ENCODE data around the gene H2AZ2.
"Not testable (repeated sequence)": the region's sequence is repeated elsewhere in the genome, so short reads cannot be mapped to it uniquely, and the experiment has no call there.

H2AZ2 gene

DNA sequence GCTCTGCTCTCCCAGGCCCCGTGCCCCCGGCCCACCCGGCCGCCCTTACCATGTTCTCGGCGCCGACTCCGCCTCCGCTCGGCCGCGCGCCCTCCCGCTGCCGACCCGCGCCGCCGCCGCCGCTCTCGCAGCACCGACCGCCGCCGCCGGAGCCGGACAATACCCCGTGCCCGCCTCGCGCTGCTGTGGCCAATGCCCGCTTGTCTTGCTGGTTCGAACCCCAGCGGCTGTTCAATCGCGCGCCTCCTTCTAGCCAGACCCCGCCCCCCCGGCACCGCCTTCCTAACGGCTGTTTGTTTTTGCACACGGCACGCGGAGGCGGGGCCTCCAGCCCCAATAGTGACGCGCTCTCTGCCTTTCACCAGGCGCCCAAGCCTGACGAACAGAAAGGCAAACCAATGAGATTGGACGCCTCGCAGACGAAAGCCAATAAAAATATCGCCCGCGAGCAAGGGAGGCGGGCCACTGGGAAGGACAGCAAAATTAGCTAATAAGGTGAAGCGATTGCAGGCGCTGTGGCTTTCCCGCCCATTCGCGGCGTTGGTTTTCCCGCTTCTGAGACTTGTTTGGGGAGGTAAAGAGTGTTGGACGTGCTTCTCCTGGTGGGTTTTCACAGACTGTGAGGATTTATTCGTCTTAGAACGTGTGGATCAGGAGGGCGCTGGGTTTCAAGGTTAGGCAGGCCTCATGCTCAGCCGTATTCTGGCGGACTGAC, at the start of gene H2AZ2:
Gene H2AZ2 (minus strand): TSS at position 168 of the 715 bp plus-strand sequence. CDS start 116 bp downstream, at position 52.
- peak; percentile 98 for DNase-seq

DNA sequence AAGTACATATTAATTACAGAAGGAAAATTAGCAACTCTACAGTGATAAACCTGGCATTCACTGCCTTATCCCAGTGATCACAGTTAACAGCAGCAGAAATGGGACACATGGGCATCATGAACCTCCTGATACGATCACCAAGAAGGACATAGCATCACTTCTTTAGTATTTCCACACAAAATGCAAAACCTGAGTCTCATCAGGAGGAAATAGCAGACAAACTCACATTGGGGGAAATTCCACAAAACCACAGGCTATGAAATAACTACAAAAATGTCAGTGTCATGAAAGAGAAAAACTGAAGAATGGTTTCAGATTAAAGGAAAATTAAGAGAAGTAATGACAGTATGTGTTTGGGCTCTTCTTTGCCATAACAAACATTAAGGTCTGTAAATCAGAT, 49.4 kb upstream of the H2AZ2 start:
- DNase-seq = no peak

DNA sequence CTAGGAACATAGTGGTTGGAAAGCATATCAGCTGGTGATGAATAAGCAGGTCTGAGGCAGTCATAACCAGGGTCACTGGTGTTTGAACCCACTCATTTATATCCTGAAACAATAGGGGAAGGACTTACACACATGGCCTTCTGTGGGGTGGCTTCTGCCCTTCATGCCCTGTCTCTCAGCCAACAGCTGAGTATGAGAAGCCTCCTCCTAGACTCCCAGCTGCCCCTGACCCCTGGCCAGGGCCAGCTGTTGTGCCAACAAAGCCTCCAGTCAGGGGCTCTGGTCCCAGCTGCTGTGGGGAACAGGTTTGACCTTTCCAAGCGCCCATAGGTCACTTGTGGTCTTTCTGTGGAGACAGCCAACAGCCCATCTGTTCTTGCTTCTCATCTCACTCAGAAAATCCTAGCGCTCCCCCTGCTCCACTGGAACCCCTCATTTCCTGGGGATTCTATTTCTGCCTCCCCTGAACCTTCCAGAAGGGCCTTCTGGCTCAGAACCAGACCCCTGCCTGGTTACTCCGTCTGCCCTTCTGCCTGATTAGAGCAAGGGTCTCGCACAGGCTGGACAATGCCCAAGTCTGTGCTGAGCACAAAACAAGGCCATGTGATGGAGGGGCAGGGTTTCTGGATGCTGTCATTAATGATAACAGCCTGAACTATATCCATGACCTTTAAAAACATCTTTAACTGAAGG, 47.1 kb upstream of the H2AZ2 start:
- DNase-seq = no peak

DNA sequence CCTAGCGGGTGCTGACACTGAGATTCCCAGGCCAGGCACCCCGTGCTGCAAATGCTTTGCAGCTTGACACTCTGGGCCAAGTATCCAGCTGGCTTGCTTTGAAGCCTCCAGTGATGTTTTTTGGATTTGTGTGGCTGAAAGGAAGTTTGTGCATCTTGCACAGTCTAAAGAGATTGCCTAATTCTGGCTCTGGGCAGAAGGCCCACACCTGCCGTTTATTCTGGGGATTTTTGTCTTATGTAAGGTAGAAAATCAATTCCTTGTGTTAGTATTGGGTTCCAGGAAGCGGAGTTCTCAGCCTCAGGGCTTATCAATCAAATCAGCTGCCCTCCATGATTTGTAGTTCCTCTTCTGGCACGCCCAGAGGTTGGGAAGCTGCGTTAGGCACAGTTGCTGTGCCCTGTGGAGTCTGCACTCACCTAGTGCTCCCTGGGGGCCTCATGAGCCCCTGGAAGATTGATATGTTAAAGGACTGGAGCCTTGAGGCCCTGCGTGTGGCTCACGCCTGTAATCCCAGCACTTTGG, 45.9 kb upstream of the H2AZ2 start:
- DNase-seq = no peak

DNA sequence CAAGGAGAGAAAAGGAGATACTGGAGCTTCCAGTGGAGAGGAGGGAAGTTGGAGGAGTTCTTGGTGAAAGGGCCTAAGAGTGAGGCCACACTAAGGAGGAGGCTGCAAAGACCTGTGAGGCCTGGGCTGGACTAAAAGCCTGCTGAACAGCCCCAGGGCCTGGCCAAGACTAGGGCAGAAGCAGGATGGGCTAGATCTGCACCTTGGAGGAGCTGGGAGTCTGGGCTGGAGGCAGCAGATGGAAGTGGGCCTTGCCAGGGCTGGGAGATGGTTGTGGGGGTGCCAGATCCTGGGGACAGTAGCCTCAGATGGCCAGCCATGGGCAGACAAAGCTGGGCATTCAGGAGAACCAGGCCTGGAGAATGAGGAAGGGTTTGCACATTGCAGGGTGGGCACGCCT, 43.9 kb upstream of the H2AZ2 start:
- DNase-seq = no peak

DNA sequence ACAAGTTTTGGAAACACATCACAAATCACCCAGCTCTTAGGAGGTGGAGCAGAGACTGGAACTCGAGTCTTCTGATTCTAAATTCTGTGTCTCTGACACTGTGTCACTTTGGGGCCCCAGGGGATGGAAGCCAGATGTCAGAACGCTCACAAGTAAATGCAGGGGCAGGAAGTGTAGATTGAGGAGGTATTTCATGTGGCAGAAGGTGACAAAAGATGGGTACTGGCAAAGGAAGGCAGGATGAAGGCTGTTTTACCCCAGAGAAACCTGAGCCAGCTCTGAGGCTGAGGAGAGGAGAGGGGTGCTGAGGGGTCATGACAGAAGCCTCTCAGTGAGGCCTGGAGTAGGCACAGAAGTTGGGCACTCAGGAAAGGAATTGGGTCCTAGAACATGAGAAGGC, 43.5 kb upstream of the H2AZ2 start:
- no peak for DNase-seq

DNA sequence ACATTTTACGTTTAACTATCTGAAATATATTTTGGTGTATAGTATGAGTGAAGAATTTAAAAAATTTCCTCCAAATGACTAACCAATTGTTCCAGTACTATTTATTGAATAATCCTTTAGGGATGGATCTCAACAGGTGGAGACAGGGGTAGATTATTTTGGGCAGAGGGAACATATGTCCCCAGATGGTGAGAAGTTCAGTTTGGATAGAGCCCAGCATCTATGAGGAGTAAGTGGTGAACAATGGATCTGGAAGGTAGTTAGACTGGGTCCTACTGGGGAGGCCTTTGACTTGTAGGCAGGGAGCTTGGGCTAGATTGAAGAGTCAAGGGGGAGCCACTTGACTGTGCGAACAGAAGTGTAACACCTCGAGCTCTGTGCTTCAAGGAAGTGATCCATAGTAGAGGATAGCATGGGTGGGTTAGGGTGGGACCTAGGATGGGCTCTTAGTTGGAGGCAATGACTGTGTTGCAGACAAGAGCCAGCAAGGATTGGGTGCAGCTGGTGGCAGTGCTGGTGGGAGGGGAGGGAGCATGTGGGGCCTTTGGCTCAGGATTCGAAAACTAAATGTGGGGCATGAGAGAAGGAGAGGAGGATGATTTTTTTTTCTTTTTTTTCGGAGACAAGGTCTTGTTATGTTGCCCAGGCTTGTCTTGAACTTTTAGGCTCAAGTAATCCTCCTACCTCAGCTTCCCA, 41.3 kb upstream of the H2AZ2 start:
- no peak for DNase-seq

DNA sequence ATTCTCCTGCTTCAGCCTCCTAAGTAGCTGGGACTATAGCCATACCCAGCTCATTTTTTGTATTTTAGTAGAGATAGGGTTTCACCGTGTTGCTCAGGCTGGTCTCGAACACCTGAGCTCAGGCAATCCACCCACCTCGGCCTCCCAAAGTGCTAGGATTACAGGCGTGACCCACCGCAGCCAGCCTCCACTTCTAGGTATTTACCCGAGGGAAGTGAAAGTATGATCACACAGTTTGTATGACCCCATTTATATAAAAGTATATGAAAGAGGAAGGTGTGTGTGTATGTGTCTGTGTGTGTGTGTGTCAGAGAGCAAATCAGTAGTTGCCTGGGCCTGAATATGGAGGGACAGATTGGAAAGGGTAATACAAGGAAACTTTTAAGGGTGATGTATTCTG, 39.4 kb upstream of the H2AZ2 start:
- no peak for DNase-seq

DNA sequence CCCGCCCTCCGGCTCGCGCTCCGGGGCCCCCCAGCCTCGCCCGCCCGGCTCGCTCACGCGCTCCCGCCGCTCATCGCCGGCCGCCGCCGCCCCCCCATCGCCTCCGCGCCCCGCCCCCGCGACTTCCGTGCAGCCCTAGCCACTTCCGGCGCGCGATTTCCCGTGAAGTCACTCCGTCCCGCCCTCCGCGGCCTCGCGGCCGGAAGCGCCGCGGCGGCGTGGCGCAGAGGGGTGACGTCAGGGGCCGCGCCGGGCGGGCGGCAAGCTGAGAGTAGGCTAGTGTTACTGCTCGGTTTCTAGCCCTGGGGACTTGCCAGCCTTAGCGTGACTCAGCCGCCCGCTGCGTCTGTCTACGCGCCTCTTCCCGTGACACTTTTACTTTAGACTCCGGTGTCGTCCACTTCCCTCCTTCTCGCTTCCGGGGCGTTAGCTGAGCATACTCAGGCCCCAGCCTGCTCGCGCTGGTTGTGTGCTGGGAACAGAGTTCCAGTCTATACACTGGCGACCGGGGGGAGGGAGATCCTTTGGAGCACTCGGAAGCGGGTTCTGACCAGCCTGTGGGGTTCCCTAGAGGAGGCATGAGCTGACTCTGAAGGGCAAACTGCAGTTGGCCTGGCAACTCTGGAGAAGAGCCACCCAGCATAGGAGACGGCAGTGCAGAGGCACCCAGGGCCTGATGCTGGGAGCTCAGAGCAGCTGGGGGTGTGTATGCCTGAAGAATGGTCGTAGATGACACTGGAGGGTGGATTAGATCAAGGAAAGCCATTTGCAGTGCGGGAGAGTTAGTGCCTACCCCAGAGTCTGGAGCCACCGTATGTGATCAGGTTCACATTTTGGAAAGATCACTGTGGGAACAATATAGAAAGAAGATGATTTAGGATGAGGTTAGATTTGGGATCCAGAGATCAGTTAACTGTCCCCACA, 37.8 kb upstream of the H2AZ2 start, which contains the start of gene PURB:
Gene PURB (minus strand): TSS at position 137 of the 924 bp plus-strand sequence. CDS start 182 bp downstream, outside the sequence.
- peak; percentile 82 for DNase-seq

DNA sequence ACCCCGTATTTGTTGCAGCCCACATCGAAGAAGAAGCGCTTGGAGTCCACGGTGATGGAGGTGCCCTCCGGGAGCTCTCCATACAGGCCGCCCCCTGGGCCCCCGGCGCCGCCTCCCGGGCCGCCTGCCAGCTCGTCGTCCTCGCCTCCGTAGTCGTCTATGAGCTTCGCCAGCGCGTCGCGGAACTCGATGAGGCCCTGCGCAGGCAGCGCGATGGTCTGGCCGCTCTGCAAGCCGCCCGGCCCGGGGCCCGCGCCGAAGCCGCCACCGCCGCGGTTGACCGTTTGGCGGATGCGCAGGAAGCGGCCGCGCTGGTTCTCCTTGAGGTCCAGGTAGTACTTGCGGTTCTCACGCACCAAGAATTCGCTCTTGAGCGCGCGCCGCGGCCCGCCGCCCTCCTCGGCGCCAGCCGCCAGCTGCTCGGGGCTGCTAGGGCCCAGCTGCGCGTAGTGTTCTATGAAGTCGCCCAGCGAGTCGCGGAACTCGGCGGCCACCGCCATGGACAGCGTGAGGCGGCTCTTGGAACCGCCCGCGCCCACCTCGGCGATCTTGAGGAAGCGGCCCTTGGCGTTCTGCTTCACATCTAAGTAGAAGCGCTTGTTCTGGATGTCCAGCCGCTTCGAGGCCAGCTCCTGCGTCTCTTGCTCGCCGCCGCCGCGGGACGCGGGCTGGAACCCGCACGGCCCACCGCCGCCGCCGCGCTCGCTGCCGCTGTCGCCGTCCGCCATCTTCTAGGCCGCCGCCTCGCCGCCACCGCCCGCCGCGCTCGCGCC, 36.9 kb upstream of the H2AZ2 start:
- no peak for DNase-seq

DNA sequence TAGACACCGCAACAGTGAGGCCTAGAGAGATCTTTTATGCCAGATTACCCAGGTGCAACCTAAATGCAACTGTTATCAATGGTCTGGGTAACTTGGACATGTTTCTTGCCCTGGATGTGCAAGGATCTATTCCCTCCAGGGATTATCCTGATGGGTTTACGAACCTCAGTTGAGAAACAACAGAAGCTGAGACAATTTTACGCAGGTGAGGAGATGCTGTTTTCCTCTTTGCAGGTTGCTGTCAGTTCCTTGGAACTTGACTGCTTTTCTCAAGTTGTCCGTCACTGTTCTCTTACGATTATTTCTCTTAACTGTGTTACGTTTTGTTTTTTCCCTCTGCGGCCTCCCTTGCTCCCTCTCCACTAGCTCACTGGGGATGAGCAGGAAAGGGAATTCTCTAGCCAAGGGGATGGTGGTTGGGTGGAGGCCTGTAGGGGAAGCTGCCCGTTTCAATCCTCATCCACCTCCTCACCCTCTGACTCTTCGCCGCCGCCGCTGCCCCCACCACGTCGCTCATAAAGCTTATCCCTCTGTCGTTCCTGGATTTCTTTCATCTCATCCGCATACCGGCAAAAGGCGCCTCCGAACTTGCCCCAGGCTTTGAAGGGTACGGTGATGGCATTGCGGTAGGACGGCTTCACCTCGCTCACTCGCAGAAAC, 36.2 kb upstream of the H2AZ2 start:
- DNase-seq = no peak

DNA sequence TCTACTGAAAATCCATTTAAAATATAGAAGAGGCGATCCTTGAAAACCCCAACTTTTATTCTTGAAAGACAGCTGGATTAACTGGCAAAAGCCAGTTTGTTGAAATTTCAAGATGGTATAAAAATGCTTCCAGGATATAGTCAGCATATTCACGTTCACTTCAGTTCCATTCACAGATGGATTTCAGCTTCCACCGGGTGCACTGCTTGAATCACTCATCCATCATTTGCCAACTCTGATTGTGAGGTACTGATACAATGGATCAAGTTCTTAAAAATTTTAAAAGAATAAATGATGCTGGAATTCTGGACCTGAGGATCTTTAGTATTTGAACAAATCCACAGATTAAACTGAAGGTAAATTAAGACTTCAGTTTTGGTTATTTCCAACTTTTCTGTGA, 35.0 kb upstream of the H2AZ2 start:
- DNase-seq = no peak

DNA sequence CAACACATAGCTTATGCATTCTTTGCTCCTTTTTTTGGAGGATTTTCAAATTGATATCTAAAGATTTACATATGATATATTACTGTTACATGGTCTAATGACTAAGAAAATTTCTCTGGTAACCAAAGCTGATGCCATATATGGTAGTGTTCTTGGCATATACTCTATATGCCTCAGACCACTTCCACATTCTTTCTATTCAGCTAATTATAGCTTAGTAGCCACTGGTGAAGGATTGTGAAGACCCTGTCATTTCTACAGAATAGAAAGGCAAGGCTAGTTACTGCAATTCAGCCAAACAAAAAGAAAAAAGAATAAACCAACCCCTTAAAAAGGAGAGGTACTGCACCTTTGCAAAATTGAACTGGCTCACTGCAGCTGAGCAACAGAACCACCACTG, 33.7 kb upstream of the H2AZ2 start:
- DNase-seq = peak; percentile 67

DNA sequence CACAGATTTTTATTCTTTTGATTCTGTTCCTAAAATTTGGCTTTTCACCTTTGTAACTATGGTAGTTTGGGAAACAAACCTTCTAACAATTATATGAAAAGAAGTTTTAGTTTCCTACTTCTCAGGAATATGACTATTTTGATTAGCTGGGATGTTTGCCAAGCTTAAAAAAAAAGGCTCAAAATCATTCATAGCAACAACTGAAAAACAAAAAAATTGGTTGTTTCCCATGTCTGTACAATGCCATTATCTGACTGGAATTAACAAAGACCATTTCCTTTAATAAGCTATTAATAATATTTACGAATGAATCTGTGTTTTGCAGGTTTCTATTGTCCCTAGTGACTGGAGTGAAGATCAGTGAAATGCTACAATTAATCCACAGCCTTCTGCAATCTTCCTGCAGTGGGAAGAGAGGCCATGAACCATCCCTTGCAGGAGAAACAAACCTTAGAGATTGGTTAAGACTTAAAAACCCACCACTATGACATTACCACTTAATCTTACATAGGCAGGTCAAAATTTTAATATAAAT, 33.2 kb upstream of the H2AZ2 start:
- DNase-seq = no peak

DNA sequence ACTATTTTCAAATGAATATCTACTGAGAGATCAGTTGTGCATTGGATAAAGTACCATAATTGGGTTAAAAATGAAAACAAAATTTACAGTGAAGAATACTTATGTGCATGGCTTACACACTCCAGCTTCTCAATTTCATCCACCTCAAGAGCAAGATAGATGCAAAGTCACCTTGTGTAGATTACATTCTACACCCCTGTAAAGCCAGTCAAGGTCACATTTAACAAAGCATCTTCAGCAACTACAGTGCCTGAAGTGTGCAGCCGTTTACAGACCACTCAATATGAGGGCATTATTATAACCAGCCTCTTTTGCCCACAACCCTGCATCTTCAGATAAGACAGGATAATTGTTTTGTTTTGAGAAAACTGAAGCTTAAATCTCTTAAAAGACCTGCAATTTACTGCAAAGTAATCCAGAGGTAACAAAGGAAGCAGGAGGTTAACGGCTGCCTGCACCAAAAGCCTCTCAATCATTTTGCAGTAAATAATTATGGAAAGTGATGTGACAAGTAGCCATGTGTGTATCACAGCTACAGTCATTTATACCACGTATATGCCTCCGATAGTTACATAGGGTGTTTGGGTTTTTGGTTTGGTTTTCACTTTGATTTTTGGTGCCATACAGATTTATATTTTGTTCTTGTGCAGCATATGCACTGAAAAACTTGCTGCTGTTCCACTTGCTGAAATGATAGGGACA, 32.6 kb upstream of the H2AZ2 start:
- DNase-seq = peak; percentile 94

DNA sequence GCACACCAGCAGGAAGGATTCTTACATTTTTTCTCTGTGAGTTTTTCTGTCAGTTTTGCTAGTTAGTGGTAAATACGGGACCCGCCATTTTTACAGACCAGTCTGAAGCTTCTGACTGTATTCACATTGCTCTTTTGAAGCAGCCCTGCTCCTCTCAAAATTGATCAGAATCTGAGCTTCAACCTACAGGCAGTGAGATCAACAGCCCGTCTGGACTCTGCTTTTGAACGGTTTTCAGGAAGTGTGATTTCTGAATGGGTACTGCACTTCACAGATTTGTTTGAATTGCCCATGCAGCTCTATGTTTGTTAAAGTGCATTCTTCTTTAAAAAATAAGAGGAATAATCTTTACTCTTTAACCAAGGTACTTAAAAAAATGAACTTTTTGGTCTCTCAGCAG, 28.5 kb upstream of the H2AZ2 start:
- no peak for DNase-seq

DNA sequence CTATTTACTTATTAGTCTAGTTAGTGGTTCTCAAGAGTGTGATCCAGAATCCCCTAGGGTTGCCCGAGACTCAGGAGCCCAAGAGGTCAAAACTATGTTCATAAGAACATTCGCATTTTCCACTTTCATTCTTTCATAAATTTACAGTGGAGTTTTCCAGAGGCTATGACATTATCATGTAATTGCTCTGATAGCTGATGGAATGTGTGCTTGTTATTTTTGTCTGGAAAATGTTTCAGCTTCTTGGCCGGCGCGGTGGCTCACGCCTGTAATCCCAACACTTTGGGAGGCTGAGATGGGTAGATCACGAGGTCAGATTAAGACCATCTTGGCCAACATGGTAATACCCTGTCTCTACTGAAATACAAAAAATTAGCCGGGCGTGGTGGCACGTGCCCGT, 27.4 kb upstream of the H2AZ2 start:
- DNase-seq = no peak

DNA sequence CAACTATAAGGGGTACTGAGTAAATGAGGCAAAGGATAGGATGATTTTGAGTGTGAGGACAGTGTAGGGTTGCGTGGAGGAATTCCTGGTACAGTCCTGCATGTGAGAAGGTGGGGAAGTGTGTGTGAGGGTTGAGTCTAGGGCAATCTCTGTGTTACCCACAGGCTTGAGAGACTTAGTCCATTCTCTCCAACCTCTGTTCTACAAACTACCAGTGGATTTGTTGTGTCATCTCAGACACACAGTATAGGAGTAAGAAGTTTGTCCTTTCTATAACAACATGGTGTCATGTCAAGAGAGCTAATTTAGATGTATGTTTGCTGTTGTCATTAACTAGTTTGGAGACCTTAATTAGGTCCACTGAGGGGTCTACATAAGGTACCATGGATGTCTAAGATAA, 24.9 kb upstream of the H2AZ2 start:
- DNase-seq = no peak

DNA sequence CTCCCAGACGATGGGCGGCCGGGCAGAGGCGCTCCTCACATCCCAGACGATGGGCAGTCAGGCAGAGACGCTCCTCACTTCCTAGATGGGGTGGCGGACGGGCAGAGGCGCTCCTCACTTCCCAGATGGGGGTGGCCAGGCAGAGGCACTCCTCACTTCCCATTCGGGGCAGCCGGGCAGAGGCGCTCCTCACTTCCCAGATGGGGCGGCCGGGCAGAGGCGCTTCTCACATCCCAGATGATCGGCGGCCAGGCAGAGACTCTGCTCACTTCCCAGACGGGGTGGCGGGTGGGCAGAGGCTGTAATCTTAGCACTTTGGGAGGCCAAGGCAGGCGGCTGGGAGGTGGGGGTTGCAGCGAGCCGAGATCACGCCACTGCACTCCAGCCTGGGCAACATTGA, 24.0 kb upstream of the H2AZ2 start:
- DNase-seq = not testable (repeated sequence)

DNA sequence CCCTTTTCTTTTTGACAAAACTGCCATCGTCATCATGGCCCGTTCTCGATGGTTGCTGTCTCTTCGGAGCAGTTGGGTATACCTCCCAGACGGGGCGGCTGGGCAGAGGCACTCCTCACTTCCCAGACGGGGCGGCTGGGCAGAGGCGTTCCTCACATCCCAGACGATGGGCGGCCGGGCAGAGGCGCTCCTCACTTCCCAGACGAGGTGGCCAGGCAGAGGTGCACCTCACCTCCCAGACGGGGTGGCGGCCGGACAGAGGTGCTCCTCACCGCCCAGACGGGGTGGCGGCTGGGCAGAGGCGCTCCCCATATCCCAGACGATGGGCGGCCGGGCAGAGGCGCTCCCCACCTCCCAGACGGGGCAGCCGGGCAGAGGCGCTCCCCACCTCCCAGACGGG, 22.9 kb upstream of the H2AZ2 start:
- DNase-seq = not testable (repeated sequence)
